Transverse colon (tissue), 4 donors: ENCODE results near the gene E2F7.

Experiments used
- EP300 ChIP-seq: sonication (generic); formaldehyde crosslinking; IDR thresholded peaks from one replicate; pipeline ENCODE4 v1.6.1; 2017; ENCODE audit warnings: antibody characterized with exemption, low read depth
- POLR2AphosphoS5 ChIP-seq, 3 donors: sonication (generic); formaldehyde crosslinking; IDR thresholded peaks; one replicate each; pipeline ENCODE4 v1.6.1; 2016; ENCODE audit warnings: antibody characterized with exemption in 3 of 3
- TF ChIP-seq, protein P1 (sequence below), 5 experiments: fragments of 200-600 bp in 3 of 5; fragments of 450-650 bp in 2 of 5; sonication (generic) in 3 of 5; IDR thresholded peaks; 1 replicate in 2 of 5; 2 replicates in 3 of 5; pipeline ENCODE4 v1.5.1; 2016 to 2017; ENCODE audit warnings: antibody characterized with exemption in 5 of 5, inconsistent platforms in 3 of 5, mild to moderate bottlenecking in 2 of 5, moderate library complexity in 1 of 5

- TF ChIP-seq, protein P1, sequence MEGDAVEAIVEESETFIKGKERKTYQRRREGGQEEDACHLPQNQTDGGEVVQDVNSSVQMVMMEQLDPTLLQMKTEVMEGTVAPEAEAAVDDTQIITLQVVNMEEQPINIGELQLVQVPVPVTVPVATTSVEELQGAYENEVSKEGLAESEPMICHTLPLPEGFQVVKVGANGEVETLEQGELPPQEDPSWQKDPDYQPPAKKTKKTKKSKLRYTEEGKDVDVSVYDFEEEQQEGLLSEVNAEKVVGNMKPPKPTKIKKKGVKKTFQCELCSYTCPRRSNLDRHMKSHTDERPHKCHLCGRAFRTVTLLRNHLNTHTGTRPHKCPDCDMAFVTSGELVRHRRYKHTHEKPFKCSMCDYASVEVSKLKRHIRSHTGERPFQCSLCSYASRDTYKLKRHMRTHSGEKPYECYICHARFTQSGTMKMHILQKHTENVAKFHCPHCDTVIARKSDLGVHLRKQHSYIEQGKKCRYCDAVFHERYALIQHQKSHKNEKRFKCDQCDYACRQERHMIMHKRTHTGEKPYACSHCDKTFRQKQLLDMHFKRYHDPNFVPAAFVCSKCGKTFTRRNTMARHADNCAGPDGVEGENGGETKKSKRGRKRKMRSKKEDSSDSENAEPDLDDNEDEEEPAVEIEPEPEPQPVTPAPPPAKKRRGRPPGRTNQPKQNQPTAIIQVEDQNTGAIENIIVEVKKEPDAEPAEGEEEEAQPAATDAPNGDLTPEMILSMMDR (IDR thresholded peaks at IDR 0.05): no peak
- no peak for TF ChIP-seq POLR2AphosphoS5 (IDR thresholded peaks at IDR 0.05)
- TF ChIP-seq EP300: no peak
These were observed 85.2 kb downstream of the E2F7 start for GRCh38 chr12:76980196-76980595.
